ENCODE measurements around the gene HOXC12.

The HOXC12 gene

DNA sequence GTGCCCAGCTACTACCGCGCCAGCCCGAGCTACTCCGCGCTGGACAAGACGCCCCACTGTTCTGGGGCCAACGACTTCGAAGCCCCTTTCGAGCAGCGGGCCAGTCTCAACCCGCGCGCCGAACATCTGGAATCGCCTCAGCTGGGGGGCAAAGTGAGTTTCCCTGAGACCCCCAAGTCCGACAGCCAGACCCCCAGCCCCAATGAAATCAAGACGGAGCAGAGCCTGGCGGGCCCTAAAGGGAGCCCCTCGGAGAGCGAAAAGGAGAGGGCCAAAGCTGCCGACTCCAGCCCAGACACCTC is 30.9 kb downstream of the HOXC12 start:
- no peak for DNase-seq

DNA sequence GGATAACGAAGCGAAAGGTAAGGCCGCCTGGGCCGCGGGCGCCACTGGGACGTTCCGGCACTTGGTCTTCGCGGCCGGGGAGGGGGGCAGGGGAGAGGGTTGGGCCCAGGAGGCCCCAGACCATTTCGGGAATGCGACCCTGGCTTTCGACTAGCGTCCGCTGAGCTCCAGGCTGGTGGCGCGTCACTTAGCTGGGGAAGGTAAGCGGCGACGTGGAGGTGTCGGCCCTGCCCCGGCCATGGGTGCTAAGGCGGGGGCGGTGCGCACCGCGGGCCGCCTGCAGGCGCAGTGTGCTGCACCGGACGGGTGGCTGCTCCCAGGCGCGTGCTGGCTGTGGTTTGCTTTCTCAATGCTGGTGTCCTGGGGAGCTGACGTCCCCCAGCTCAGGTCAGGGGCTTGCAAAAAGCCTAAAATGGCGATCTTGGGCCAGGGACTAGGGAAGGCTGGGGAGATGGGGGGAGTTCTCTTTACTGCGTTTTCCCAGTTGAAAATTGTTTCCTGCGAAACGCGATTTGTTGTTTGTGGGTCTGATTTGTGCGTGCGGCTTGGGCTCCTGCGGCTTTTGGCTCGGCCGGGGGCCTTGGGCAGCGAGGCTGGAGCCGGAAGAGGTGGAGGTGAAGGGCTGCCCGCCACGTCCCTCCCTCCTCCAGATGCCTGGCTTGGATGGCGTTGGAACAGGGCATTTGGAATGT is 31.4 kb downstream of the HOXC12 start:
- peak; percentile 38 for DNase-seq

DNA sequence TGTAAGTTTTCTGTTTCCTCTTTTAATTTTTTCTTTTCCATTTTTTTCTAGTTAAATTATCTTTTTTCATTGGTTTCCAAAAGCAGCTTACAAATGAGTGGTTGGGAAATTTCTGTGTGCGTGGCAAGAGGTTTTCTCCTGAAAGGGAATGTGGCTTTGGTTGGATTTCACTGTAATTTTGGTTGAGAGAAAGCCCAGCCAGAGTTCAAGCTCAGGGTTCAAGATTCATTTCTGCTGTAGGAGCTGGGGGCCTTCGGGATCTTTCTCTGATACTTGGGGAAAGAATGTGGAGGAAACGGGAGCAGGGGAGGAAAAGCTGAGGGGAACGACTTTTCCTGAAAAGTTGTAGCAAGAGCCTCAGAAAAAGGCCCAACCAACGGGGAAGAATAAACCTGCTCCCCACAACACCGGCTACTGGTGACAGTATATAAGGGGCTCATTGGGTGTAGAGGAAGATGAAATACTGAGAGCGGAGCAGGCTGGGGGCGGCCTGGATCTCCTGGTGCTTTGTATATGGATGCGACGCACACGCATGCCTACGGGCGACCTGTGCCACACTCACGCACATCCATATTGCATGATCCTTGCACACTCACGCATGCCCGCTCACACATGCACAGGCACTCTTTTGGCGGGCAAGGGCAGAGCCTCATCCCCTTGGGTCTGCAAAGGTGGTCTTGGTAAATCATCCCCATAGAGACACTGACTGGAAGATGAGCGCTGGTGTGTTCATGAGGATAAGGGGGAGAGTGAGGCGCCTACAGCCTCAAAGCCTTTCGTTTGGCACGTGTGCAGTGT is 32.2 kb downstream of the HOXC12 start:
- no peak for DNase-seq

DNA sequence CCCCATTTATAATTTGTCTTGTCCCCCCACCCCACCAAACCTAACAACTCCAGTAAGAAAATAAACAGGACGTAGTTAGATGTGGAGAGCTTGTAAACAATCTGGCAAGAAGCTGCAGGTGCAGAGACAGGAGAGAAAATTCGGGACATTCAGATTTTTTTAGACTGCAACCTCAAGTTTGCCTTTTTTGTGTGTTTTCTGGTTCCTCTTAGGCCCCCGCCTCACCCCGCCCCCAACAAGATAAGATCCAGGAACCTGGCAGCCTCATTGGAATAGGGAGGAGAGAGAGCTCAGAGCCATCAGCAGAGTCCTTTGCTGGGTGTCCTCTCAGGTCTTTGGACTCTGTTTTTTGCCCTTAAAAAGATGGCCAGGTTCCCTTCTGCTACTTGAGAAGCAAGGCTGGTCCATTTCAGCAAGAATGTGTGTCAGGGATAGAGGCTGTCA is 33.1 kb downstream of the HOXC12 start:
- no peak for DNase-seq

DNA sequence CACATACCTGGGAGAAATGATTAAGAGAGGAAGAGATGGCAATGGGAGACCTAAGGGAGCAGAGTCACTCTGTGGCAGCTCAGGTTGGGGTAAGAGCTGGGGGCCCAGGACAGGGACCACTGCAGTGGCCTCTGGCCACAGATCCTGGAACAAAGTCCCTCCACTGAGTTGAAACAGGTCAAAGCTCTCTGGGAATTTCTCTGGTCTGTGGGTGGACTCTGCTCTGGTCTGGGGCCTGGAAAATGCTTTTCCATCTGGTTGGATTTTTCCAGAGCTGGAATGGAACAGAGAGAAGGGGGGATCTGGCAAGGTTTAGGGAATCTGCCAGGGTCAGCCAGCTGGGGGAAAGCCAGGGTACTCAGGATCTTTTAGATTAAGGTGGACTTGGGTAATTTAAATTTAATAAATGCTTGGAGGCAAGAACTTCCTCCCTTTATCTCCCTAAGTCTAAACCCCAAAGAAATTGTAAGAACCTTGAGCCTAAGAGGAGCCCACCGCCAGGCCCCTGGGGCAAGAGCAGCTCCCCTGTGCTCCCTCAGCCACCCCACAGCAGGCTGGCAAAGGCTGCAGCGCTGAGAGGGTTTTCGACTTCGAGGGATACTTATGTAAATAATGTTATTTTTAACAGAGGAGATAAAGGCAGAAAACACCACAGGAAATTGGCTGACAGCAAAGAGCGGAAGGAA is 34.0 kb downstream of the HOXC12 start:
- no peak for DNase-seq

DNA sequence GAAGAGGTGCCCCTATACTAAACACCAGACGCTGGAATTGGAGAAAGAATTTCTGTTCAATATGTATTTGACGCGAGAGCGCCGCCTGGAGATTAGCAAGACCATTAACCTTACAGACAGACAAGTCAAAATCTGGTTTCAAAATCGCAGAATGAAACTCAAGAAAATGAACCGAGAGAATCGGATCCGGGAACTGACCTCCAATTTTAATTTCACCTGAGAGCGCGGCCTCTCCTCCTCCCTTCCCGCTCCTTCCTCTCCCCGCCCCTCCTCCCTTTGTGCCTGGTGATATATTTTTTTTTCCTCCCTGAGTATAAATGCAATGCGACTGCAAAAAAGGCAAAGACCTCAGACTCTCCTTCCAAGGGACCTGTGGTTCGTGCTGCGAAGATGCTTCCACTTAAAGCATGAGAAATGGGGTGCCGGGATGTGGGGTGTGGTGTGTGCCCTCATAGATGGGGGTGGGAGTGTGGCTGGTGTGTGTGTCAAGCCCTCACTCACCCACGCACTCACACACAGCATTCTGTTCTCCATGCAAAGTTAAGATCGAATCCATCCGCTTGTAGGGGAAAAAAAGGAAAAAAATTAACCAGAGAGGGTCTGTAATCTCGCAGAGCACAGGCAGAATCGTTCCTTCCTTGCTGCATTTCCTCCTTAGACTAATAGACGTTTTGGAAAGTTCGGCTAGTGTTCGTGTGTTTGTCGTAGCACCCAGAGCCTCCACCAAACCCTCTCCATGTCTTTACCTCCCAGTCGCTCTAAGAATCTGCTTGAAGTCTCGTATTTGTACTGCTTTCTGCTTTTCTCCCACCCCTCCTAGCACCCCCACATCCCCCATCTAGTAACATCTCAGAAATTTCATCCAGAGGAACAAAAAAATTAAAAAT is 34.8 kb downstream of the HOXC12 start:
- DNase-seq, result peak; percentile 60

DNA sequence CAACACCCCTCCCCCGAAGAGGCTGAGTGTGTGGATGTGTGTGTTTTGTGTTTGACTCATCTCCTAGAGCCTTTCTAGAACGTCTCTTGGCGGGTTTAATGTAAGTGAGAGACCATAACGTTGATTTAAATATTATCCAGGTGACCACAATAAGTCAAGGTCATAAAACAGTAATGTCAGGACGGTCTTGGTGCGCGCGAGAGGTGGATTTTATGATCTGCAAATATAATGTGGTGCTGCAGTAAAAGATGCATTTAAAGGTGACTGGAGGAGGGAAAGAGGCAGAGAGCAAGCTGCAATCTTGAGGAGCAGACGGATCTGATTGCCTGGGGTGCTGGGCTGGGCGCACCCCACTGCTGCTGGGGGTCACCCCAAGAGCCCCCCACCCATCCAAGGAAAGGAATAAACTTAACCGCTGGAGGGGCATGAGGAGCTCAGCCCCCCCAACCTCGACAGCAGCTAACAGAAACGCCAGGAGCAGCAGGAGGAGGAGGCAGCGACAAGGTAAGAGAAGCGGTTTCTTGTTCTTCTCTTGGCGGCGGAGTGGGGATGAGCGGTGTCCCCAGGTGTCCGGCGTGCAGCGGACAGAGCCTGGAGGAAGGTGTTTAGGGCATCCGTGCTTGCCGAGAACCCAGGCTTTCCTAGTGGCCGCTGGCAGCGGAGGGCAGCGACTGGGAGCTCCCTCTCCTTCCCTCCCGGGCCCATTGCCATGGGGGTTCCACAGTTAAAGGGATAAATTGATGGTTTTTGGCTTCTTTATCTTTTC is 35.8 kb downstream of the HOXC12 start:
- DNase-seq, result no peak

DNA sequence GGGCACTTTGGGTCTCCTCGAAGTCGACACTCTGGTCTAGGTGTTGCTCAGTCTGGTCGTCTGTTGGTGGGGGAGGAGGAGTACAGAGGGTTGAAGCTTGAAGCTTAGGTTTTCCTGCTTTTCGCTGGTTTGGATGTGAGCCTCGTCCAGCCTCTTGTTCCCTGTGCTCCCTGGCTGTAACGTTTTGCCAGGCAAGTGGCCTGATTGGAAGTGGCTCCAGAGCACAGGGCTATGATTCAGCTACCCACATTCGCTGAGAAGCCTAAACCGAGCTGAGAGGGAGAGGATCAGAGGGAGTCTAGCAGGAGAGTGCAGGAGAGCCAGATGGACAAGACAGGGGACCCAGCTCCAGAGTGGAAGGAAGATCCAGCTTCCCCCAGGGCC is 36.4 kb downstream of the HOXC12 start:
- DNase-seq, result peak; percentile 76

DNA sequence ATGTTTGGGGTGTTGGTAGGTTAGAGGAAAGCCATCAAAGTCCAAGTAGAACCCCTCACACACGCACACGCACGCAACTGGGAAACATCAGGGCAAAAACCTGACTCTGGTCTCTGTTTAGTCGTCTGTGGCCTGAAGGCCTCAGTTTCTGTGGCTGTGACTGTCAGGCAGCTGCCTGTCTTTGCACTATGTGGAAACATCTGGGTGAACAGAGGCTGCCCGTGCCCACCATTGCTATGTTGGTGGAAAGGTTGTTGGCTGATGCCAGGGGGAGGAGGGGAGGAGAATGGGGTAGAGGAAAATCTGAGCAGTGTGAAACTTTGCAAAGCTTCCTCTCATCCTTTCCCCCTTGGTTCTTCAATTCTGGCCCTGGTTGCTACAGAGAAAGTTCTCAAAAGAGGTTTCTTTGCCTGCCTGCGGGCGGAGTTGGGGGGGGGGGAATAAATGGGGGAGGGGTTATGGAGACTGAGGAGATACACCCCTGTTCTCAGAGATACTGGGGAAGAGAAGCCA is 37.7 kb downstream of the HOXC12 start:
- DNase-seq, result no peak

DNA sequence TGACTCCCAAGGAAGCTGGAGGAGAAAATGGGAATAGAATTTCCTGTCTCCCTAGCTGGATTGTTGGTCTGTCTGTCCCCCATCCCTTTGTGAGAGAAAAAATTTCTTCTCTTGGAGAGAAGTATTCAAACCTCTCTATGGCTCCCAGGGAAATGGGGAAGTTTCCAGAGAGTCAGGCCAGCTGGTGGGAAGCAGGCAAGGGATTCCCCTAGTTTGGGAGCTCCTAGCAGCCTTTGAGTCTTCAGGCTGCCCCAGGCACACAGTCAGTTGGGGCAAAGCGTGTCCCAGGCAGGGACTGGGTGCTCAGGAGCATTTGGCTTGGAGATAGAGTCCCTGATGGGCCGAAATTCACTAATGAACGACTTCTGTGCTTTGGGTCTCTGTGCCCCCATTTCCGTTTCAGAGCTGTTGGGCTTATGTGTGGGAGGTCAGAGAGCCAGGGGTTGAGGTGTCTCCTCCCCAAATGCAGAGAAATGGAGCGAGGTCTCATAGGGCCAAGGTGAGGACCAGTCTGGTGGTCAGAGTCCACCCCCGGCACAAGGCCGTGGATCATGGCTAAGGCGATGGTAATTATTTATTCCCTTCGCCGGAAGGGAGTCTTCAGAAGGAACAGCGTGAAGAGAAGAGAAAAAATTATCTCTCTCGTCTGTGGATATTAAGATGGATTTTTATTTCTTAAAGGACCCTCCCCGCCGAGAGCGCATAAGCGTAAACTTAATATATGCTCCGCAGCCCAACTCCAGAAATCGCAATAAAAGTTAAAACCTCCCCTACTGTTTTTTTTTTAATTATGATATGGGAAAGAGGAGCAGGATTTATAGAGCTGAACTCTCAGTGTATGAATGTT is 38.7 kb downstream of the HOXC12 start:
- no peak for DNase-seq

DNA sequence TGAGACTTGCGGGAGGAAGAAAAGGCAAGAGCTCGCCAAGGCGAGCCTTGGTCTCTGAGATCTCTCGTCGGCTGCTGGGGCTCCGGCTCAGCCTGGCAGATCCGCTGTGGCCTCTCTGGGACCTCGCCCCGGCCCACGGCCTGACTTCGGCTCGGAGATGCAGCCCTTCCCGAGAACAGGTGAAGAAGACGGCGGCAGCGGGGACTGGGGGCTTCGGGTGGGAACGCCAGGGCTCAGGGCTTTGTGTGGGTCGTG is 39.2 kb downstream of the HOXC12 start:
- DNase-seq, result no peak

DNA sequence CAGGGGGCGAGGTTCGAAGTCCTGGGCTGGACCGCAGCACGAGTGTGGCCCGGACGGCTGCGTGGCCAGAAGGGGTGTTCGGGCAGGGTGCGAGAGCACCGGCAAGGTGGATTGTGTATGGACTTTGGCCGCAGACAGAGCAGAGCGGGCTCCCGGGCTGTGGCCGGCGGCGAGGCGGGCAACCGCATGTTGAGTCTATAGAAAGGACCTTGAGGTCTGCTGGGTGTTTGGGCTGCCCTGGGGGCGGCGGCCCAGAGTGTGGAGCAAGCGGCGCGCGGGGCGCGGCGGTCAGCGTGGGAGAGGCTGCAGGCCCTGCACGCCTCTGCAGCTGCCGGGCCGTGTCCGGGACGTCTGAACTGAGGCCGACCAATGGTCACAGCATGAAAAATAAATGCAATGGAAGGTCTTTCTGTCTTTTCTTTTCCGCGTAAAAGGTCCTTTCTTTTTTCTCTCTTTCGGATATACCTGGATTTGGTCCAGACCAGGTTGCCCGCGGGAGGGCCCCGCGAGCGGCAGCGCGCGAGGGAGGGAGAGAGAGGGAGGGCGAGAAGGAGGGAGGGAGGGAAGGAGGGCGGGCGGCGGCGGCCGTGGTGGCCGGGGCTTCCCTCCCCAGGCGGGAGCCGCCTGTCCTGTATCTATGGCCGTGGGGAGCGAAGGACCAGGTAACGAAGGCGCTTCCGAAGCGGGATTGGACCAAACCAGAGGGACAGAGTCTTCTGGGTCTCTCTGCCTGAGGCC is 39.7 kb downstream of the HOXC12 start:
- no peak for DNase-seq

DNA sequence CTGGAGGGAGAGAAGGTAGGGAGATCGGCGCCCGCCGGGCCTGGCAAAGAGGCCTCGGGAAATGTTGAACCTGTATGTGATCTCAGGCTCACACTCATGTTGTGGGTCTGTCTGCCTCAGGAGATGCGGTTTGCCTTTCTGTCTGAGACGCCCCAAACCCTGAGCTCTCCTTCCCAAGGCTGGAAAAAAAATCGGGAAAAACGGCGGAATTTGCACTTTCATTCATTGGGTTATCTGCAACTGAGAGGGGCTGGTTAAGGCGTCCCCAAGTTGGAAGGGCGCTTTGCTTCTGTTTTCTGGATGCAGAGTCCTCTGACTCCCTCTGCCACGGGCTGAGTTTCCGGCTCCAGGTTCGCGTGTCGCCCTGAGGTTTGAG is 40.3 kb downstream of the HOXC12 start:
- DNase-seq, result no peak

DNA sequence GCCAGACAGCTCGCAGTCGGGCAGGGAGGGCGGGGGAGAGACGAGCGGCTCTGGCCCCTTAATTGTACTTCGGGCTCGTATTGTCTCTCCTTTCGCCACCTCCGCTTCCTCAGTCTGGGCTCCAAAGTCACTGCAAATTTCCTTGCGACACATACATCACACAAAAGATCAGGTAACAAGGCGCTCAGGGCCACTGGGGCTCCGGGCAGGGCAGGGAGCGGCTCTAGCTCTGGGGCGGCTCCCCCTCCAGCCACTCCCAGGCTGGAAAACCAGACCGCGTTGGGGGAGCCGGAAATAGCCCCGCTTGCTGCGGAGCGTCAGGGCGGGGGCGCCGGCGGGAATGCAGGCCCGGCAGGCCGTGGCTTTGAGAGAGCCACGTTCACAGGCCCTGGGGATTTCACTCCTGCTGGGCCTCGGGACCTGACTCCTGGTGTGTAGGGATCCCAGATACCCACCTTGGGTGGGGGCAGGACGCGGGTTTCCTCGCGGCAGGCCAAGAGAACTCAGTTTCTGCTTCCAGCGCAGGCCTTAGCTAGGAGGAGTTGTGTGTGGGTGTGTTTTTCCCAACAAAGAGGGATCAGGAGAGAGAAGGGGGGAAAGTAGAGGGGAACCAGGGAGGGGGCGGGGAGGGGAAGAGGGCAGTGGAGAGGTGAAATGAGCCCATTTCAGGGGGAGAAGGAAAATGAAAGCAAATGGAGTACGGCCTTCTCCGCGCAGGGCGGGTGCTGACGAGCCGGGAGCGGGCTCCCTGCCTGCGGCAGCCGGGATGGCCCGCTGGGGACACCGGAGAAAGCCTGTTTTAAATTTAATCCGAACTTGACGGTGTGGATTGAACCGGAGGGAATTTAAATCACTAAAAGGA is 40.9 kb downstream of the HOXC12 start:
- no peak for DNase-seq

DNA sequence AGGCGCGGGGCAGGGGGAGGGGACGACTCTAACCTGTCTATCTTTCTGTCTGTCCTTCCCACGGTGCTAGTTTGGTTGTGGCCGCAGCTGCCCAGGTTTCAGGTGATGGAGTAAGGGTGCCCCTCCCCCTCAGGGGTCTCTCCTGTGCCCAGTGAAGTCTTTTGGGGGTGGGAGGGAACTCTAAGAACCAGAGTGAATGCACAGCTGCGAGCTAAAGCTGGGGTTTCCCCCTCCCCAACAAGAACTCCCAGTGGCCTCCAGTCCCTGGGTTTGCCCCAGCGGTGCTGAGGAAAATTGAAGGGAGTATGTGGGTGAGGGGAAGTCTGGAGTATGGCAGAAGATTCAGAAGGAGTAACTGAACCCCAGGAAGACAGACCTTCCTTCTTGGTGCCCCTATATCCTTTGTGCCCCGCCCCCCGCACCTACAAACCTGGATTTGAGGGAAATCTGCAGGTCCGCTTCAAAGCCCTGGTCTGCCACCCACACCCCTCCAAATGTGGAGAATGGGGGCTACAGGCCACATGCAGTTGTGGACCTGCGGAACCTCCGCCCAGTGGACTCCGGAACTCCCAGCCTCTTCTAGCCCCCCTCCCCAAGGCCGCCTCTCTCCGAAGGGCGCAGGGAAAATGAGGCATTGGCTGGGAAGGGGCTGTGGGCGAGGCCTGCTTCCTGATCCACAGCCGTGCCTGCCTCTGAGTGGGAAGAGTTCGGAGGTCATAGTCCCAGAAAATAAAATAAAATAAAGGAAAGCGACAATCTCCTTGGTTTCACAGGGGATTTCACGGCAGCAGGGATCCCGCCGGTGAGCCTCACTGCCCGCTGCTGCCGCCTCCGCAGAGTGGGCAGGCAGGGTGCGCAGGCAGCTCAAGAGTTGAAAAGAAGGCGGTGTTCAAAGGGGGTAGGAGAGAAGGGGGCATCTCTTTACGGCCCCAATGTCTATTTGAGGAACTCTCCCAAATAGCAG is 41.8 kb downstream of the HOXC12 start:
- DNase-seq, result no peak

DNA sequence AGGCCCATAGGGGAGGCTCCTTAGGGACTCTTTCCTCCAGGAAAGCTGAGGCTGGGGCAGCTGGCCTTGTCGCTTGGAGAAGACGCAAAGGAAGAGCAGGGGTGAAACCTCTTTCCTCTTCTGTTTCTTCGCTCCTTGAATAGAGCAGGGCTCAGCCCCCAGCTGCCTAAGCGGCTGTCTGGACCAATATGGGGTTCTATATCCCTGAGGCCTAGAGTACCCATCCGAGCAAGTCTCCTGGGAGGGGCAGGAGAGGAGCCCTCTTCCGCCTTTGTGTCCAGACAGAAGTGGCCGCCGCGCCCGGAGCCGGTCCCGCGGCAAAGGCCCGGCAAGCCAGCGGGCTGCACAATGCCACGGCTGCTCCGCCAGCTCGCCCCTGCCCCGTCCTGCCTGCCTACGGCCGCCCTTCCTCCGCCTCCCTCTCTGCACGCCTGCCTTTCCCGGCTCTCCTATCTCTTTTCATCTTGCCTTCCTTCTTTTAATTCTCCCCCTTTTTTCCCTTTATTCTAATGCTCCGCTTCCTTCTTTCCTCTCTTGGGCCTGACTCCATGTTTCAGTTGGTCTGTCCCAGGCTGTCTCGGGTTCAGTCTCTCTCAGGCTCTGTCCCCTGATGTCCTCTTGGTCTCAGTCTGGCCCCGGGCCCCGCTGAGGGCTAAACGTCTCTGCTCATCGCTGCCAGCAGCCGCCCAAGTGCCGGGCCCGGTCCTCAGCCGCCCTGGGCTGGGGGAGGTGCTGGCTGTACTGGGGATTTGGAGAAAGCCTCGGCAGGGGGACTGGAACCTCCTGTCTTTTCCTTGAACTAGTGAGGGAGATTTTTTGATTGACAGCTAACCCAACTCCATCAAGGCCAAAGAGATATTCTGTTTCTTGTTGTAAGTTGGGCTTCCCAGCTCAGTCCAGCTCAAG is 42.8 kb downstream of the HOXC12 start:
- peak; percentile 52 for DNase-seq
